Type B pancreatic cell (in vitro differentiated cells): ENCODE results near the gene TMPRSS2. TPM values are rescaled to one million over a fixed set of nuclear protein-coding genes. Genes with fewer than 3 reads are reported as not detected.

Source experiments
- DNase-seq: peaks from one replicate; pipeline ENCODE4 v3.0.0; 2021; ENCODE audit warnings: mixed read lengths; ENCODE audit not compliant: unreplicated experiment; ENCODE audit errors: extremely low spot score
- H3K27ac Mint-ChIP-seq: 2 replicates; pipeline ENCODE4 v1.8.0; 2021; ENCODE audit warnings: mild to moderate bottlenecking, mixed read lengths
- H3K27me3 Mint-ChIP-seq: 2 replicates; pipeline ENCODE4 v1.8.0; 2021; ENCODE audit warnings: mixed read lengths
- H3K36me3 Mint-ChIP-seq: 2 replicates; pipeline ENCODE4 v1.8.0; 2021; ENCODE audit warnings: mixed read lengths
- H3K4me1 Mint-ChIP-seq: one replicate; pipeline ENCODE4 v1.8.0; 2021; ENCODE audit warnings: mixed read lengths; ENCODE audit not compliant: unreplicated experiment
- H3K4me3 Mint-ChIP-seq: 2 replicates; pipeline ENCODE4 v1.8.0; 2021; ENCODE audit warnings: mild to moderate bottlenecking, mixed read lengths
- H3K9me3 Mint-ChIP-seq: 2 replicates; pipeline ENCODE4 v1.8.0; 2021; ENCODE audit warnings: mixed read lengths
- total RNA-seq: library from RNA; stranded (reverse); gene quantifications from 2 replicates; pipeline ENCODE4 v1.2.1, GENCODE V29; 2021; ENCODE audit warnings: low replicate concordance
- TF ChIP-seq, protein P1 (sequence below): fragments of 200-600 bp; sonication (generic); conservative IDR thresholded peaks from 2 replicates; pipeline ENCODE4 v1.5.0; 2021; ENCODE audit warnings: antibody characterized with exemption, mild to moderate bottlenecking

TMPRSS2 gene
- total RNA-seq, 1 donor from 2014 or later, result 82.1 TPM

DNA sequence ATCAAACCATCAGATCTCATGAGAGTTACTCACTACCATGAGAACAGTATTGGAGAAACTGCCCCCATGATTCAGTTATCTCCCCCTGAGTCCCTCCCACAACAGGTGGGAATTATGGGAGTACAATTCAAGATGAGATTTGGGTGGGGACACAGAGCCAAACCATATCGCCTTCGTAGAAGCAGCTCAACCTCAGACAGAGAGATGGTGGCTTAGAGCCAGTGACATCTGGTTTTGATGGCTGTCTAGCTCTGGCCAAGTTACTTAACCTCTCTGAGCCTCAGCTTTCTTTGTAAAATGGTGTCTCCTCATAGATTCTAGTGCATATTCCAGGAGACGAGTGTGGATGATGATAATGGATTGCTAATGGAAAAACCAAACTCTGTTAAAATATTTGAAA is 54.8 kb downstream of the TMPRSS2 start:
- H3K27ac Mint-ChIP-seq, result no peak overlapping the region
- H3K4me1 Mint-ChIP-seq, result no peaks in the 10 kb centered on the region

DNA sequence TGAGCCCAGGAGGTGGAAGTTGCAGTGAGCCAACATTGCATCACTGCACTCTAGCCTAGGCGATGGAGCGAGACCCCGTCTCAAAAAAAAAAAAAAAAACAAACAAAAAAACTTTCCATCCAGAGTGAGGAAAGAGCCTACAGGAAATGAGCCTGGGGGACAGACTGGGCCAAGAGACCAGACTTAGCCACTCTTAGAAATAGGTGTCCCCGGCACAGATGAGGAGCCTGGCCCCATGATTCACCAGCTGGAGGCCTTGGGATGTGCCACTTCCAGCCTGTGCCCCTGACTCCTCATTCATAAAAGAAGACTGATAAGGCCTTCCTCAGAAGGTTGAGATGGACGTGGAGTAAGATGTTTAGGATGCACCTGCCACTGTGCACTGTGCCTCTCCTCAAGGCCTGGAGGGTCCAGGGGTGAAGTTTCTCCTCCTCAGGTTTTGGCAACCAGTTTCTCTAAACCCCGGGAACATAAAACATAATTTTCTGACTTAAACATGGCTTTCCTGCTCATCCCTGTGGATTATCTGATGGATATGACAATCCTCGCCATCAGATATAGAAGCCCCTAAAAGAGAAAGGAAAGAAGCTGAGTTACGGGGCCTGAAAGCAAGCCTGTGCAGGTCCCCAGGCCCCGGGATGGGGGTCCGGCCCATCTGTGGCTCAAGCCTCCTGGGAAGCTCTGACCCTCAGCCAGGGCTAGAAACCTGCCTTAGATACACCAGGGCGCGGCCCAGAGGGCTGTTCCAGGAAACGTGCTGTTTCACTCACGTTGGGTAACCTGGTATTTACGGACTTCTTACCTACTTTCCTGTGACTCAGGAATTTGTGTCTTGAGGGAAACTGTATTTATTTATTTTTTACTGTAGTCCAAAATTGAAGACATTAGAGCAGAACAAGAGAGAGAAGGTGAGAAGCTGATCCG is 55.9 kb downstream of the TMPRSS2 start:
- no peak for DNase-seq
- Mint-ChIP-seq H3K36me3 (no peaks in the 10 kb centered on the region), H3K4me1 (no peaks in the 10 kb centered on the region), H3K4me3 (no peak overlapping the region), H3K9me3 (no peaks in the 10 kb centered on the region), H3K27me3 (no peaks in the 10 kb centered on the region), H3K27ac (no peak overlapping the region)
- TF ChIP-seq, protein P1, sequence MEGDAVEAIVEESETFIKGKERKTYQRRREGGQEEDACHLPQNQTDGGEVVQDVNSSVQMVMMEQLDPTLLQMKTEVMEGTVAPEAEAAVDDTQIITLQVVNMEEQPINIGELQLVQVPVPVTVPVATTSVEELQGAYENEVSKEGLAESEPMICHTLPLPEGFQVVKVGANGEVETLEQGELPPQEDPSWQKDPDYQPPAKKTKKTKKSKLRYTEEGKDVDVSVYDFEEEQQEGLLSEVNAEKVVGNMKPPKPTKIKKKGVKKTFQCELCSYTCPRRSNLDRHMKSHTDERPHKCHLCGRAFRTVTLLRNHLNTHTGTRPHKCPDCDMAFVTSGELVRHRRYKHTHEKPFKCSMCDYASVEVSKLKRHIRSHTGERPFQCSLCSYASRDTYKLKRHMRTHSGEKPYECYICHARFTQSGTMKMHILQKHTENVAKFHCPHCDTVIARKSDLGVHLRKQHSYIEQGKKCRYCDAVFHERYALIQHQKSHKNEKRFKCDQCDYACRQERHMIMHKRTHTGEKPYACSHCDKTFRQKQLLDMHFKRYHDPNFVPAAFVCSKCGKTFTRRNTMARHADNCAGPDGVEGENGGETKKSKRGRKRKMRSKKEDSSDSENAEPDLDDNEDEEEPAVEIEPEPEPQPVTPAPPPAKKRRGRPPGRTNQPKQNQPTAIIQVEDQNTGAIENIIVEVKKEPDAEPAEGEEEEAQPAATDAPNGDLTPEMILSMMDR, result no peak

More for the DNA sequence above, 54.8 kb downstream of the TMPRSS2 start:
- TF ChIP-seq, protein P1, result no peak
- Mint-ChIP-seq H3K36me3 (no peaks in the 10 kb centered on the region), H3K27me3 (no peaks in the 10 kb centered on the region), H3K4me3 (no peak overlapping the region), H3K9me3 (no peaks in the 10 kb centered on the region)
- no peak for DNase-seq

DNA sequence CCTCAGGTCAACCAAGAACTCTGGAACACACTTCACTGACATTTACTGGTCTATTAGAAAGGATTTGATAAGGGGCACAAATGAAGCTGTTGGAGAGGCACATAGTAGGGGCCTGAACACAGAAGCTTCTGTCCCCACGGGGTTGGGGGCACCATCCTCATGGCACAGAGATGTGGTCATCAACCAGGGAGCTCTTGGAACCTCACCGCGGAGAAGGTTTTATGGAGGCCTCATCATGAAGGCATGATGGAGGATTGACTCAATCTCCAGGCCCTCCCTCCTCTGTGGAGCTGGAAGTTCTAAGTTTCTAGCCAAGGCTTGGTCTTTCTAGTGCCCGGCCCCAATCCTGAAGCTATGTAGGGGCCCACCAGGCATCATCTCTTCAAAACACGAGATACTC is 58.3 kb downstream of the TMPRSS2 start:
- H3K36me3 Mint-ChIP-seq, result no peaks in the 10 kb centered on the region
- H3K4me1 Mint-ChIP-seq, result peaks cover 5% of the 10 kb centered on the region
- no peak overlapping the region for H3K27ac Mint-ChIP-seq
- DNase-seq, result no peak
- H3K27me3 Mint-ChIP-seq, result no peaks in the 10 kb centered on the region
- TF ChIP-seq, protein P1, result no peak
- H3K9me3 Mint-ChIP-seq, result no peaks in the 10 kb centered on the region
- no peak overlapping the region for H3K4me3 Mint-ChIP-seq

DNA sequence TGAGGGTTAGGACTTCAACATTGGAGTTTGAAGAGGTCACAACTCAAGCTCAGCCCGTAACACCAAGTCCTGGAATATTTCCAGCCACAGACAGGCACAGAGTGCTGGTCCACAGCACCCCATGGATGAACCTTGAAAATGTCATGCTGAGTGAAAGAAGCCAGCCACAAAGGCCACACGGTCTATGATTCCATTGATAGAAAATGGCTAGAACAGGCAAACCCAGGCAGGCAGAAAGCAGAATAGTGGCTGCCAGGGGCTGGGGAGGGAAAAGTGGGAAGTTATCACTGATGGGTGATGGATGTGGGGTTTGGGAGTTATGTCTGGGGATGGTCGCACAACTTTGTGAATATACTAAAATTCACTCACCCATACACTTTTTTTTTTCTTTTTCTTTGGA is 60.6 kb downstream of the TMPRSS2 start:
- DNase-seq, result no peak
- TF ChIP-seq, protein P1, result no peak
- Mint-ChIP-seq H3K4me1 (peaks cover 5% of the 10 kb centered on the region), H3K27ac (no peak overlapping the region), H3K4me3 (no peak overlapping the region), H3K9me3 (no peaks in the 10 kb centered on the region), H3K36me3 (no peaks in the 10 kb centered on the region), H3K27me3 (no peaks in the 10 kb centered on the region)

DNA sequence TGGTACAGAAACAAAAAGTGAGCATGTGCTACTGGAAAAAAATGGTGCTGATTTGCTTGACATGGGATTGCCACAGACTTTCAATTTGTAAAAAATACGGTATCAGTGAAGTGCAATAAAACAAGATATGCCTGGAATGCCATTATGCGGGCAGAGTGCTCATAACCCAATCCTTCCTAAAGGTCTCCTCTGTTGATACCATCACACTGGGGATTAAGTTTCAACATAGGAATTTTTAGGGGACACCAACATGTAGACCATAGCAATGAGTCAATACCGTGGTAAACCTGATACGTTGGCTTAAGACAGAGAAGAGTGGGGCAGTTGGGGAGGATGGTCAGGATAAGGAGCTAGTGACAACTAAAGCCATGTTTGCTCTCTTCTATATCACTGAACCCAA is 61.4 kb downstream of the TMPRSS2 start:
- H3K36me3 Mint-ChIP-seq, result no peaks in the 10 kb centered on the region
- no peaks in the 10 kb centered on the region for H3K27me3 Mint-ChIP-seq
- H3K4me1 Mint-ChIP-seq, result peaks cover 5% of the 10 kb centered on the region
- H3K27ac Mint-ChIP-seq, result no peak overlapping the region
- no peaks in the 10 kb centered on the region for H3K9me3 Mint-ChIP-seq
- H3K4me3 Mint-ChIP-seq, result no peak overlapping the region
- no peak for DNase-seq
- TF ChIP-seq, protein P1, result no peak
